ENCODE measurements around the gene TEX48.

TEX48 gene

DNA sequence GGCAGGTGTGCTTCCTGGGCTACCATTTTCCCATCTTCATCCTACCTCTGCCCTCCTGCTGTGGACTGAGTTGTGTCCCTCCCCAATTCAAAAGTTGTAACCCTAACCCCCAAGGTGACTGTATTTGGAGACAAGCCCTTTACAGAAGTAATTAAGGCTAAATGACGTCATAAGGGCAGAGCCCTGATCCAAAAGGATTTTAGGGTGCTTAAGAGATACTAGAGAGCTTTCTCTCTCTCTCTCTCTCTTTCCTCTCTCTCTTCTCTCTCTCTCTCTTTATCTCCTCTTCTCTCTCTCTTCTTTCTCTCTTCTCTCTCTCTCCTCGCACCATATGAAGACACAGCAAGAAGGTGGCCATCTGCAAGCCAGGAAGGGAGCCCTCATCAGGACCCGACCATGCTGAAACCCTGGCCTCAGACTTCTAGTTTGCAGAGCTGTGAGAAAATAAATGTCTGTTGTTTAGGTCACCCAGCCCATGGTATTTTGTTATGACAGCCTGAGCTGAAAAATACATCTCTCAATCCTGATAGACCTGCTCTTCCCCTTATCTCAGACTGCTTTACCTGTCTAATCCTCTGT is 36.0 kb upstream of the TEX48 start:
- no peak overlapping the region for H3K27ac ChIP-seq
- no peak for DNase-seq (ENCODE audit: low spot score)
- CTCF ChIA-PET, result interaction anchor here (0.7 to 0.8 kb wide), 3 partner anchors 296 to 1341 kb away, joined by 3 to 8 read pairs (median 5); no protein-coding TSS in a partner anchor
- POLR2A ChIA-PET (ENCODE audit: low non-redundant PET), result no interaction called here
- TF ChIP-seq, protein P1, sequence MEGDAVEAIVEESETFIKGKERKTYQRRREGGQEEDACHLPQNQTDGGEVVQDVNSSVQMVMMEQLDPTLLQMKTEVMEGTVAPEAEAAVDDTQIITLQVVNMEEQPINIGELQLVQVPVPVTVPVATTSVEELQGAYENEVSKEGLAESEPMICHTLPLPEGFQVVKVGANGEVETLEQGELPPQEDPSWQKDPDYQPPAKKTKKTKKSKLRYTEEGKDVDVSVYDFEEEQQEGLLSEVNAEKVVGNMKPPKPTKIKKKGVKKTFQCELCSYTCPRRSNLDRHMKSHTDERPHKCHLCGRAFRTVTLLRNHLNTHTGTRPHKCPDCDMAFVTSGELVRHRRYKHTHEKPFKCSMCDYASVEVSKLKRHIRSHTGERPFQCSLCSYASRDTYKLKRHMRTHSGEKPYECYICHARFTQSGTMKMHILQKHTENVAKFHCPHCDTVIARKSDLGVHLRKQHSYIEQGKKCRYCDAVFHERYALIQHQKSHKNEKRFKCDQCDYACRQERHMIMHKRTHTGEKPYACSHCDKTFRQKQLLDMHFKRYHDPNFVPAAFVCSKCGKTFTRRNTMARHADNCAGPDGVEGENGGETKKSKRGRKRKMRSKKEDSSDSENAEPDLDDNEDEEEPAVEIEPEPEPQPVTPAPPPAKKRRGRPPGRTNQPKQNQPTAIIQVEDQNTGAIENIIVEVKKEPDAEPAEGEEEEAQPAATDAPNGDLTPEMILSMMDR (conservative IDR thresholded peaks at IDR 0.05; ENCODE audit: low read depth), result no peak

DNA sequence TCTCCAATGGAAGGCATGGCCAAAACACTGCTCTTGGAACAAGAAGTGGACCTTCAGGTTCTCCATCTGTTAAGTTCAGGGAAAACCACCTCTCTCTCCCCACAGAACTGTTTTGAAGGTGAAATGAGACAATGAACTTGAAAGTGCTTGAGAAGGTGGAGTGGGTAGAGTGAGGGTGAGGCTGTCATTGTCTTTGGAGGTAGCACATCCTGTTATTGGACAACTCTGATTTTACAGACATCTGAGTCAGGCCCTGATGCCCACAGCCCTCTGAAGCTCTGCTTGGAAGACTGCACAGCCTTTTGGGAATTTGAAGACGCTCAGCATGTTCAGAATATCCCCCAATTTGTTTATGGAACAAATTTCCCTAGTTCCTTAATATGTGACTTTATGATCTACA is 27.6 kb upstream of the TEX48 start:
- TF ChIP-seq, protein P1 (conservative IDR thresholded peaks at IDR 0.05; ENCODE audit: low read depth), result no peak
- DNase-seq (ENCODE audit: low spot score), result no peak
- ChIA-PET CTCF (interaction anchor here (0.7 kb wide), 1 partner anchor 52 kb away, joined by 3 read pairs; no protein-coding TSS in a partner anchor), POLR2A (ENCODE audit: low non-redundant PET) (no interaction called here)
- H3K27ac ChIP-seq, result no peak overlapping the region

DNA sequence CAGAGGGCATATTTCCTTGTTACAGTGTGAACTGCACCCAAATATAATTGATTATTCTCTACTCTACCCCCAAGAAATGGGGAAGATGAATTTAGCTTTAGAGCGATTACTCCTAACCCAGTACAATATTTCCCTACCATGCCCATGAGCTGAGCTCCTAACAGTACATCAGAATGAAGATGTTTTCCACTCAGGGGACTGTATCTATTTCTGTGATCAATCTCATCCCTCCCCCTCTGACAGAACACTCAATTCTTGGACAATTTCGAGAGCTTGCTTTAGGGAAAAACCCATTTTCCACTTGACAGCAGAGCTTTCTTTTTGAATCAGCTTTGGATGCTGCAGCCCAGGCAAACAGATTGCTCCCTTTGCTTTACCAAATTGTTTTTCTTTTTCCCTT is 24.7 kb upstream of the TEX48 start:
- ChIA-PET POLR2A (ENCODE audit: low non-redundant PET) (no interaction called here), CTCF (interaction anchor here (0.6 to 1.8 kb wide), 2 partner anchors 26 to 1432 kb away, joined by 3 to 6 read pairs; no protein-coding TSS in a partner anchor)
- no peak overlapping the region for H3K27ac ChIP-seq
- TF ChIP-seq, protein P1 (conservative IDR thresholded peaks at IDR 0.05; ENCODE audit: low read depth), result no peak
- no peak for DNase-seq (ENCODE audit: low spot score)

DNA sequence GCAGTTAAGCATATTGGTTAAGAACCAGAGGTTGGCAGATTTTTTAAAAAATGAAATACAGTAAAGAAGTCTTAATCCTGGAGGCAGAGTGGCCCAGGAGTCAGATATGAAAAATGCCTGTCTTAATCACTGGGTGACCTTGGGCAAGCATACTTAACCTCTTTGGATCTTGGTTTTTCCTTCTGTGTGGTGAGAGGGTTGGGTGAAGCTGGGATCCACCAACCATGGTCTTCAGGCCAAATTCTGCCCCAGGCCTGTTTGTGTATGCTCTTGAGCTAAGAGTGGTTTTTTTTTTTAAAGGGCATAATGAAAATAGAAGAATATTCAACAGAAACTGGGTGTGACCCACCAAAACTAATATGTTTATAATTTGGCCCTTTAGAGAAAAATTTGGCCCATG is 20.0 kb upstream of the TEX48 start:
- ChIA-PET CTCF (interaction anchor here (0.9 kb wide), 1 partner anchor 296 kb away, joined by 3 read pairs; no protein-coding TSS in a partner anchor), POLR2A (ENCODE audit: low non-redundant PET) (no interaction called here)
- TF ChIP-seq, protein P1 (conservative IDR thresholded peaks at IDR 0.05; ENCODE audit: low read depth), result no peak
- no peak overlapping the region for H3K27ac ChIP-seq
- DNase-seq (ENCODE audit: low spot score), result no peak

DNA sequence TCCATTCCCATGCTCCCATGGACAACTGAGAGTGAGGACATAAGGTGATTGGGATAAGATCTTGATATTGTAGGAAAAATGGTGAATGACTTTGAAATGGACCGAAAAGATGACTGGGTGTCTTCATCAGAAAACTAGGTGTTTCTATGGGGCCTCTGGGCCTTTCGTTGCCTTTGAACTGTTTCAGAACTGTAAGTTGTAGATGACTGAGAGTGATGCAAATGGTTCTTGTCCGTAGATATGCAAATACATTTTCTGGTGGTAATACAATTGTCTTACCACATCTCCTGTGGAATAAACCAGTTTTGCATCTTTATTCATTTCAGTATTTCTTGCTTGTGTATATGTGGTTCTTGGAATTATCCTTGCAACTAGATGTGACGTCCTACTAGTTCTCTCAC is 16.0 kb upstream of the TEX48 start:
- DNase-seq (ENCODE audit: low spot score), result no peak

DNA sequence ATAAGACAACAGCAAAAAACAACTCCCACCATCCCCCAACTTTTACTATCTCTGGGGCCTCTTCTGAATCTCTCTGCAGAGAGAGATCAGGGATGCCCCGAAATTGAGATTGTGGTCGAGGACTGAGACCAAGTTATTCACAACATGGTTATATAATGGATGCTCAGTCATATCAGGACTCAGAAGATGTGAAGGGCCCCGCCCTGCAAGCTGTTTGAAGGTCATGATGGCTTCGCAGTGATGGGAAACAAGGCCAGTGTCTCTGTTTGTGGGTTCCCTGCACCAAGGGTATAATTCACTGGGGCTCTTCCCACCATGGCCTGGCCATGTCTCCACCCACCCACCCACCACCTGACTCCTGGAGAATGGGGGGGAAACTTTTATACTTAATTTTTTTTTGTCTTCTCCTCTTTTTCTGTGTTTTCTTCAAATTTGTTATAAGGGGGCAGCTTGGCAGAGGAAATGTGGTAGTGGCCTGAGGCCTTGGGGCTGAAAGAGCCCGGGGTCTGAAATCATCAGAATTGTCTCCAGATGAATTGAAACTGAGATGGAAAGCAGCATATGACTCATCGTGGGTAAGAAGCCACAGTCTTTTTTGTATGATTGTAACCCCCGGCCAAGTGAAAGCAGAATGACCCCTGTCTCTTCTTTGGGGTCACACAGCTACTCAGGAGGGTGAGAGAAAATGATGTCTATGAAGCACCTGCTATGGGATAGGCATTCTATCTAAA is 15.0 kb upstream of the TEX48 start:
- H3K27ac ChIP-seq, result no peak overlapping the region
- DNase-seq (ENCODE audit: low spot score), result no peak
- TF ChIP-seq, protein P1 (conservative IDR thresholded peaks at IDR 0.05; ENCODE audit: low read depth), result no peak
- ChIA-PET POLR2A (ENCODE audit: low non-redundant PET) (no interaction called here), CTCF (interaction anchor here (0.6 kb wide), 1 partner anchor 91 kb away, joined by 3 read pairs; no protein-coding TSS in a partner anchor)

More for the DNA sequence above, 16.0 kb upstream of the TEX48 start:
- no peak overlapping the region for H3K27ac ChIP-seq
- TF ChIP-seq, protein P1 (conservative IDR thresholded peaks at IDR 0.05; ENCODE audit: low read depth), result no peak
- CTCF ChIA-PET, result interaction anchor here (0.6 kb wide), 1 partner anchor 826 kb away, joined by 3 read pairs; no protein-coding TSS in a partner anchor
- POLR2A ChIA-PET (ENCODE audit: low non-redundant PET), result no interaction called here

All from RWPE1 (cell line).